ENCODE measurements around the gene SPATA22. TPM values are rescaled to one million over a fixed set of nuclear protein-coding genes. Genes with fewer than 3 reads are reported as not detected.
"Not testable (repeated sequence)": the region's sequence is repeated elsewhere in the genome, so short reads cannot be mapped to it uniquely, and the experiment has no call there.

The SPATA22 gene
- polyA plus RNA-seq, 1 of the 3 experiments (the other 2 are of a cell fraction) = not detected

DNA sequence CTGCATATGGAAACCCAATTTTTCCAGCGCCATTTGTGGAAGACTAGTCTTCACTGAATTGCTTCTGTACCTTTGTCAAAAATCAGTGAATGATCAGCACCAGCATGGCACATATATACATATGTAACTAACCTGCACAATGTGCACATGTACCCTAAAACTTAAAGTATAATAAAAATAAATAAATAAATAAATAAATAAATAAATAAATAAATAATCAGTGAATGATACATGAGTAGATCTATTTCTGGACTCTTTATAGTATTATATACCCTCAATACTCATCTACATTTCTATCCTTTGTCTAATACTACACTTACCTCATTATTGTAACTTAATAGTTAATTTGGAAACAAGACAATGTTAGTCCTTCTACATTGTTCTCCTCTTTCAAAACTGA, 67.8 kb downstream of the SPATA22 start:
- WGBS (ENCODE audit: low lambda C conversion rate) = 2% methylated on average over 1 of the region's 1 CpG
- H3K4me2 ChIP-seq; H2AFZ ChIP-seq (ENCODE audit: low read depth); H3K9ac ChIP-seq; H3K79me2 ChIP-seq (ENCODE audit: insufficient read depth); H3K9me2 ChIP-seq; POLR2A ChIA-PET; H3K4me3 ChIP-seq (ENCODE audit: low read depth in 2 of 2, low read length in 1 of 2); H3K36me3 ChIP-seq (replicated peaks in 1 of 2; ENCODE audit: control insufficient read depth in 1 of 2, insufficient read depth in 2 of 2, low read length in 1 of 2); H3K4me1 ChIP-seq (ENCODE audit: control insufficient read depth in 1 of 2, insufficient read depth in 2 of 2, low read depth in 1 of 2, low read length in 1 of 2); H3K27me3 ChIP-seq (ENCODE audit: insufficient read depth); H3F3A ChIP-seq (replicated peaks; ENCODE audit: insufficient read depth); H3K27ac ChIP-seq (ENCODE audit: low read depth in 2 of 2, low read length in 1 of 2); CTCF ChIA-PET; DNase-seq; H3K9me3 ChIP-seq; H4K20me1 ChIP-seq (ENCODE audit: insufficient read depth): not testable (repeated sequence)

GRCh38 chr17:3401786-3402185, 69.8 kb downstream of the SPATA22 start:
- no peak overlapping the region for H3K4me2 ChIP-seq
- H2AFZ ChIP-seq (ENCODE audit: low read depth) = no peak overlapping the region
- H3K9ac ChIP-seq = no peak overlapping the region
- no peaks in the 10 kb centered on the region for H3K27me3 ChIP-seq (ENCODE audit: insufficient read depth)
- no peaks in the 10 kb centered on the region for H3K9me2 ChIP-seq
- no peaks in the 10 kb centered on the region for H4K20me1 ChIP-seq (ENCODE audit: insufficient read depth)
- no peaks in the 10 kb centered on the region for H3K4me1 ChIP-seq (ENCODE audit: control insufficient read depth in 1 of 2, insufficient read depth in 2 of 2, low read depth in 1 of 2, low read length in 1 of 2)
- no peak for DNase-seq
- WGBS (ENCODE audit: low lambda C conversion rate) = 2% methylated on average over 2 of the region's 2 CpGs
- no peak overlapping the region for H3K27ac ChIP-seq (ENCODE audit: low read depth in 2 of 2, low read length in 1 of 2)
- no peaks in the 10 kb centered on the region for H3K79me2 ChIP-seq (ENCODE audit: insufficient read depth)
- no peaks in the 10 kb centered on the region for H3F3A ChIP-seq (replicated peaks; ENCODE audit: insufficient read depth)
- no peaks in the 10 kb centered on the region for H3K36me3 ChIP-seq (replicated peaks in 1 of 2; ENCODE audit: control insufficient read depth in 1 of 2, insufficient read depth in 2 of 2, low read length in 1 of 2)
- TF ChIP-seq TCF12 (IDR thresholded peaks at IDR 0.05) (no peak), MXI1 (IDR thresholded peaks at IDR 0.05; ENCODE audit: low read depth, low read length) (no peak), GABPA (IDR thresholded peaks at IDR 0.05; ENCODE audit: low read depth) (no peak), TEAD4 (IDR thresholded peaks at IDR 0.05; ENCODE audit: borderline replicate concordance, insufficient read depth) (no peak), FOSL2 (IDR thresholded peaks at IDR 0.05; ENCODE audit: borderline replicate concordance, low read depth) (no peak), GATA2 (CRISPR knock-in tag; IDR thresholded peaks at IDR 0.05) (no peak), ZBTB33 (IDR thresholded peaks at IDR 0.05; ENCODE audit: borderline replicate concordance, low read depth) (no peak), MEF2A (IDR thresholded peaks at IDR 0.05; ENCODE audit: borderline replicate concordance, low read depth) (no peak), SIN3A (IDR thresholded peaks at IDR 0.05; ENCODE audit: borderline replicate concordance, low read depth, low read length) (no peak), RXRA (IDR thresholded peaks at IDR 0.05; ENCODE audit: borderline replicate concordance, low read depth) (no peak), FOXM1 (IDR thresholded peaks at IDR 0.05; ENCODE audit: low read depth) (no peak), JUND (IDR thresholded peaks at IDR 0.05) (no peak), RAD21 (IDR thresholded peaks at IDR 0.05; ENCODE audit: low read length) (no peak), CHD2 (IDR thresholded peaks at IDR 0.05; ENCODE audit: low read length, partially characterized antibody) (no peak)
- TF ChIP-seq, protein P1, sequence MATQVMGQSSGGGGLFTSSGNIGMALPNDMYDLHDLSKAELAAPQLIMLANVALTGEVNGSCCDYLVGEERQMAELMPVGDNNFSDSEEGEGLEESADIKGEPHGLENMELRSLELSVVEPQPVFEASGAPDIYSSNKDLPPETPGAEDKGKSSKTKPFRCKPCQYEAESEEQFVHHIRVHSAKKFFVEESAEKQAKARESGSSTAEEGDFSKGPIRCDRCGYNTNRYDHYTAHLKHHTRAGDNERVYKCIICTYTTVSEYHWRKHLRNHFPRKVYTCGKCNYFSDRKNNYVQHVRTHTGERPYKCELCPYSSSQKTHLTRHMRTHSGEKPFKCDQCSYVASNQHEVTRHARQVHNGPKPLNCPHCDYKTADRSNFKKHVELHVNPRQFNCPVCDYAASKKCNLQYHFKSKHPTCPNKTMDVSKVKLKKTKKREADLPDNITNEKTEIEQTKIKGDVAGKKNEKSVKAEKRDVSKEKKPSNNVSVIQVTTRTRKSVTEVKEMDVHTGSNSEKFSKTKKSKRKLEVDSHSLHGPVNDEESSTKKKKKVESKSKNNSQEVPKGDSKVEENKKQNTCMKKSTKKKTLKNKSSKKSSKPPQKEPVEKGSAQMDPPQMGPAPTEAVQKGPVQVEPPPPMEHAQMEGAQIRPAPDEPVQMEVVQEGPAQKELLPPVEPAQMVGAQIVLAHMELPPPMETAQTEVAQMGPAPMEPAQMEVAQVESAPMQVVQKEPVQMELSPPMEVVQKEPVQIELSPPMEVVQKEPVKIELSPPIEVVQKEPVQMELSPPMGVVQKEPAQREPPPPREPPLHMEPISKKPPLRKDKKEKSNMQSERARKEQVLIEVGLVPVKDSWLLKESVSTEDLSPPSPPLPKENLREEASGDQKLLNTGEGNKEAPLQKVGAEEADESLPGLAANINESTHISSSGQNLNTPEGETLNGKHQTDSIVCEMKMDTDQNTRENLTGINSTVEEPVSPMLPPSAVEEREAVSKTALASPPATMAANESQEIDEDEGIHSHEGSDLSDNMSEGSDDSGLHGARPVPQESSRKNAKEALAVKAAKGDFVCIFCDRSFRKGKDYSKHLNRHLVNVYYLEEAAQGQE (IDR thresholded peaks at IDR 0.05; ENCODE audit: low read depth, low read length) = no peak
- H3K9me3 ChIP-seq = no peaks in the 10 kb centered on the region
- ChIA-PET POLR2A (no interaction called here), CTCF (no interaction called here)
- H3K4me3 ChIP-seq (ENCODE audit: low read depth in 2 of 2, low read length in 1 of 2) = no peak overlapping the region
